Heart left ventricle (tissue), 13 donors: ENCODE measurements around the gene SNX8.

Experiments used
- CTCF ChIP-seq, 12 donors: fragments of 200-600 bp; sonication (generic) in 4 of 12; IDR thresholded peaks; one replicate each; pipeline versions ENCODE4 v1.5.0 to v1.8.0; 2018 to 2022; ENCODE audit warnings: antibody characterized with exemption in 12 of 12, mild to moderate bottlenecking in 5 of 12
- POLR2A ChIP-seq, 2 donors: fragments of 450-650 bp; IDR thresholded peaks; one replicate each; pipeline ENCODE4 v1.6.1; 2017; ENCODE audit warnings: antibody characterized with exemption in 2 of 2, mild to moderate bottlenecking in 2 of 2, moderate library complexity in 2 of 2
- donor health status: ischemic (EF 13 %, LVEDD 7.1; RV severe dilation, severe dysfunction).
- donor health status: DM: no; HTN: yes; CAD: no.
- donor health status: DM: no; HTN: no; CAD: no.
- donor health status: ischemic (EF 25% LVEDD 6.9; RV normal size, moderate dysfunction).
- donor health status: ischemic (EF 25% LVEDD 5.7; RV mildly dilated, moderate dysfunction).
- donor health status: ischemic (EF 35%, LVEDD 5.7; RV mildly dilated, moderate dysfunction).
- donor health status: nonischemic (EF 11% LVEDD 7.7; RV severe dilation, severe dysfunction).
- donor health status: DM: yes; HTN: yes; CAD: no.
- donor health status: PGD.
- donor health status: ischemic (EF 29% LVEDD 5.4; RV normal size, mild dysfunction).
- donor health status: nonischemic (EF 23%, LVEDD 6.1; RV moderate dilation, normal function).

- no peak for TF ChIP-seq CTCF (IDR thresholded peaks at IDR 0.05)
- TF ChIP-seq POLR2A (IDR thresholded peaks at IDR 0.05): no peak
Measured at GRCh38 chr7:2278026-2278425, 36.2 kb downstream of the SNX8 start.
